Endometrium (tissue), 2 donors: ENCODE results near the gene WDR6.
"Not testable (repeated sequence)": the region's sequence is repeated elsewhere in the genome, so short reads cannot be mapped to it uniquely, and the experiment has no call there.

ENCODE experiments used
- FAIRE-seq: peaks from 2 replicates; lab custom pipeline; 2012; peaks lifted over from hg19 to GRCh38; lab: Jason Lieb, UNC
- donor health status: control.
- donor health status: control.

Gene WDR6

GRCh38 chr3:48990636-48991469 lies 16.3 kb upstream of the WDR6 start:
- no peak for FAIRE-seq

GRCh38 chr3:48991851-48992545 lies 15.2 kb upstream of the WDR6 start:
- no peak for FAIRE-seq

- no peak for FAIRE-seq
These were observed 13.4 kb upstream of the WDR6 start for GRCh38 chr3:48993834-48994233.

- FAIRE-seq = no peak
These were observed 10.6 kb upstream of the WDR6 start for GRCh38 chr3:48996640-48997039.

GRCh38 chr3:48997102-48997635 lies 10.0 kb upstream of the WDR6 start:
- FAIRE-seq = no peak

- FAIRE-seq = no peak
These were observed 9.2 kb upstream of the WDR6 start for GRCh38 chr3:48997714-48998637.

- no peak for FAIRE-seq
These were observed 7.9 kb upstream of the WDR6 start for GRCh38 chr3:48999085-48999858.

- no peak for FAIRE-seq
These were observed 6.0 kb upstream of the WDR6 start for GRCh38 chr3:49001155-49001554.

- no peak for FAIRE-seq
These were observed 2.6 kb upstream of the WDR6 start for GRCh38 chr3:49004352-49005302.

- FAIRE-seq = no peak
These were observed 1.9 kb upstream of the WDR6 start for GRCh38 chr3:49005303-49005680.

GRCh38 chr3:49005998-49006397 lies 1.2 kb upstream of the WDR6 start:
- FAIRE-seq = no peak

- FAIRE-seq = no peak
These were observed 653 bp upstream of the WDR6 start for GRCh38 chr3:49006408-49007067.

GRCh38 chr3:49007771-49008528 lies 759 bp downstream of the WDR6 start:
- FAIRE-seq = no peak

- not testable (repeated sequence) for FAIRE-seq
These were observed 1.4 kb downstream of the WDR6 start for GRCh38 chr3:49008627-49009026.

- FAIRE-seq = no peak
These were observed 2.2 kb downstream of the WDR6 start for GRCh38 chr3:49009396-49009795.

- FAIRE-seq = no peak
These were observed 5.3 kb downstream of the WDR6 start for GRCh38 chr3:49012441-49013017.

- no peak for FAIRE-seq
These were observed 6.0 kb downstream of the WDR6 start for GRCh38 chr3:49013113-49013737.
